ENCODE data around the gene GRAMD1A.

GRAMD1A gene

DNA sequence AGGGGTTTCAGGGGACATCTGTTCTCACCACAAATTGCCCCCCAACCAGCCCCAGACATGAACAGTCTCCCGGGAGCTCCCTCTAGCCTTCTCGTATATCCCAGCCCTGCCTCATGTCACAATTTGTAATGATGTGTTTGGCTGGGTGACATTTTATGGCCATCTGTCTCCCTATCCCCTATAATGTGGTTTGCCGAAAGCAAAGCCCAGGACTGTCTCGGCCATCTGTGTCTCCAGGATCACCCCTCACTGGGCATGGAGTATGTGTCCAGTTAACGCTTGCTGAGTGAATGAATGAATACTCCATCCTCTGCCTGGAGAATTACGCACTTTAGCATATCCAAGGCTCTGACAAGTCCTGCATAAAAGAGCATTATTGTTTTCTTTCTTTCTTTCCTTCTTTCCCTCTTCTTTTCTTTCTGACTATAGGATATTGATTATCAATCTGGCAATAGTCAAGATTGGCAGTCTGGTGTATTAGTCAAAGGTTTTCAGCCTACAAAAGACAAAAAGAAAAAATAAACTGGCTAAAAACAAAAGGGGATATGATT is 56.5 kb downstream of the GRAMD1A start:
- DNase-seq: no peak

DNA sequence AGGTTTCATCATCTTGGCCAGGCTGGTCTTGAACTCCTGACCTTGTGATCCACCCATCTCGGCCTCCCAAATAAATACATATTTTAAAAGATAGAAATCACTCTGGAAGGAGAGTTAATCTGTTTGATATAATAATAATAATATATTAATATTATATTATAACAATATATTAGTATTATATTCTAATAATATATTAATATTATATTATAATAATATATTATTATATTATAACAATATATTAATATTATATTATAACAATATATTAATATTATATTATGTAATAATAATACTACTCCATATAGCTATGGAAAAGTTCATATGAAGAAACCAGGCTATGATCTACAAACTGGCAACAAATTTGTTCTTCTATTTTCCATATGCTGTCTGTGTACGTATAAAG is 58.2 kb downstream of the GRAMD1A start:
- no peak for DNase-seq

GRCh38 chr19:35059006-35059798 is 59.1 kb downstream of the GRAMD1A start:
- DNase-seq: no peak

DNA sequence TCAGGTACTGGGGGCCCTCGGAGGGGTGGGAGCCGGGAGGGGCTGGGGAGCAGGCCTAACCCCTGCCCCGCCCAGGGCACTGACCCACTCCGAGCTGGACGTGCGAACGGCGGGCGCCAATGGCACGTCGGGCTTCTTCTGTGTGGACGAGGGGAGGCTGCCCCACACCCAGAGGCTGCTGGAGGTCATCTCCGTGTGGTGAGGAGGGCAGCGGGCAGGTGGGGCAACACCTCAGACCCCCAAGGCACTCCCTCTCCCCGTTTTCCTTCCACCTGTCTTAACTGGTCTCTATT is 59.6 kb downstream of the GRAMD1A start:
- no peak for DNase-seq

DNA sequence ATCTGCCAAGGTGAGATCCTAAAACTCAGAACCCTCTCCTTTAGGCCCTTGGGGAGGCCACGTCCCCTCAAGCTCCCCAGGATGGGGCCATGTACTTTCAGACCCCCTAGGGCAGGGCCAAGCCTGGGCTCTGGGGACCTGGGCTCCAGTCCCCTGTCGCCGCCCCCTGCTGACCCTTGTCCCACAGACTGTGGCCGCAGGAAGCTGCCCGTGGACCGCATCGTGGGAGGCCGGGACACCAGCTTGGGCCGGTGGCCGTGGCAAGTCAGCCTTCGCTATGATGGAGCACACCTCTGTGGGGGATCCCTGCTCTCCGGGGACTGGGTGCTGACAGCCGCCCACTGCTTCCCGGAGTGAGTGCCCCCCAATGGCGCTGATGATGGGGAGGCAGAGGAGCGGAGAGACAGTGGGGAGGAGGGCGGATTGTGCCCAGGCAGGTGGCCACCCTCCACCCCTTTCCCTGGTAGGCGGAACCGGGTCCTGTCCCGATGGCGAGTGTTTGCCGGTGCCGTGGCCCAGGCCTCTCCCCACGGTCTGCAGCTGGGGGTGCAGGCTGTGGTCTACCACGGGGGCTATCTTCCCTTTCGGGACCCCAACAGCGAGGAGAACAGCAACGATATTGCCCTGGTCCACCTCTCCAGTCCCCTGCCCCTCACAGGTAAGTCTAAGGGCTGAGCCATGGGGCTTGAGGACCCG is 60.2 kb downstream of the GRAMD1A start:
- DNase-seq: no peak

- no peak for DNase-seq
Observed at GRCh38 chr19:35061583-35062373, 61.7 kb downstream of the GRAMD1A start.

GRCh38 chr19:35062942-35063341 is 62.8 kb downstream of the GRAMD1A start:
- DNase-seq: no peak

DNA sequence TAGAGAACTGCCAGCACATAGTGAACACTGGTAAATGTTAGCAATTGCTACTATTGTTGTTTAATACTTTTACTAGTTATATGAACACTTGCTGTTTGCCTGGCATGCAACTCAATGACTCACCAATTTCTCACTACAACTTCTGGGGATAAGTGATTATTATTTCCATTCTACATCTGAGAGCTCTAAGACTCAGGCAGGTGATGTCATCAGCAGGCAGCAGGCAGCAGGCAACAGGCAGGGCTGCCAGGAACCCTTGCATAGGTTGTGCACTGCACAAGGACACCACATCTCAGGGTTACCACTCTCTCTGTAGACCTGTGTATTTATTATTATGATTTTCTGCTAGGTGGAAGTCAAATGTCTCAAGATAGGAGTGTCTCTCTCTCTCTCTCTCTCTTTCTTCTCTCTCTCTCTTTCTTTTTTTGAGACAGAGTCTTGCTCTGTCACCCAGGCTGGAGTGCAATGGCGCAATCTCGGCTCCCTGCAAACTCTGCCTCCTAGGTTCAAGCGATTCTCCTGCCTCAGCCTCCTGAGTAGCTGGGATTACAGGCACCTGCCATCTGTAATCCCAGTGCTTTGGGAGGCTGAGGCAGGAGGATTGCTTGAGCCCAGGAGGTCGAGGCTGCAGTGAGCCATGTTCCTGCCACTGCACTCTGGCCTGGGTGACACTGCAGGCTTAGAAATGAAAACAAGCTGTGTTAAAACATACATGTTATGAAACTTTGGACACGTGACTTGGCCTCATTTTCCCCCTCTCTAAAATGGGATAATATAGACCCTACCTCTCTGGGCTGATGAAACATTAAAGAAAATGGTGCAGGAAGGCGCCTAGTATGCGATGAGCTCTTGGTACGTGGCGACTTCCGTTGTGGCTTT is 64.1 kb downstream of the GRAMD1A start:
- DNase-seq: peak; percentile 31

GRCh38 chr19:35065574-35065973 is 65.5 kb downstream of the GRAMD1A start:
- DNase-seq: no peak

GRCh38 chr19:35066121-35066520 is 66.0 kb downstream of the GRAMD1A start:
- DNase-seq: no peak

DNA sequence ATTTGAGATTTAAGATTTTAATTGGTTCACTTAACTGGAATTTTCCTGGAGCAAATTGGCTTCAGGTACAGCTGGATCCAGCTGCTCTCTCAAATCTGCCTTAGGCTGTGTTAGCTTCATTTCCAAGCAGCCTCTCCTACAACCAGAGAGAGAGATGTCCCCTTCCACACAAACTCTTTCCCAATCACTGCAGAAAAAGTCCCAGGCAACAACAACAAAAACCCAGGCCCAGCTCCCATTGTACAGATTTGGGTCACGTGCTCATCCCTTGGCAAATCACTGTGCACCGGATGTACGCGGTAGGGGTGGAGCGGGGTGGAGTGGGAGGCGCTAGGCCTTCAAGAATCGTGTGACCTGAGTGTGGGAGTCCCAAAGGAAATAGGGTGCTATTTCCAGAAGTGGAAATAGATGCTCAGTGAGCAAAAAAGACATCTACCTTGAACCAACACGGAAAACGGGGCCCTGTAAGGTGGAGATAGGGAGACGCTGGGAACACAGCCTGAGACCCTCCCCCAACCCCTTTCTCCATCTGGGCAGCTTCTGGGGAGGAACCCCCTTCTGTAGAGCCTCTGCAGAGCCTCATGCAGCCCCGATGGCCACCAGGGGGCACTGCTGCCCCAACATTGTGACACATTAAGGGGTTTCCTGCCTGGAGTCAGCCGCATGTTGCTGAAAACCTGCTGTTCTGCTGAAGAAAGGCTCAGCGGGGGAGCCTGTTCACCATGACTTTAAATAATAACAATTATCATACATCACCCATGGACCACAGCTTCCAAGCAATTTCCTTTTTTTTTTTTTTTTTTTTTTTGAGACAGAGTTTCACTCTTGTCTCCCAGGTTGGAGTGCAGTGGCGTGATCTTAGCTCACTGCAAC is 66.8 kb downstream of the GRAMD1A start:
- DNase-seq: peak; percentile 91

DNA sequence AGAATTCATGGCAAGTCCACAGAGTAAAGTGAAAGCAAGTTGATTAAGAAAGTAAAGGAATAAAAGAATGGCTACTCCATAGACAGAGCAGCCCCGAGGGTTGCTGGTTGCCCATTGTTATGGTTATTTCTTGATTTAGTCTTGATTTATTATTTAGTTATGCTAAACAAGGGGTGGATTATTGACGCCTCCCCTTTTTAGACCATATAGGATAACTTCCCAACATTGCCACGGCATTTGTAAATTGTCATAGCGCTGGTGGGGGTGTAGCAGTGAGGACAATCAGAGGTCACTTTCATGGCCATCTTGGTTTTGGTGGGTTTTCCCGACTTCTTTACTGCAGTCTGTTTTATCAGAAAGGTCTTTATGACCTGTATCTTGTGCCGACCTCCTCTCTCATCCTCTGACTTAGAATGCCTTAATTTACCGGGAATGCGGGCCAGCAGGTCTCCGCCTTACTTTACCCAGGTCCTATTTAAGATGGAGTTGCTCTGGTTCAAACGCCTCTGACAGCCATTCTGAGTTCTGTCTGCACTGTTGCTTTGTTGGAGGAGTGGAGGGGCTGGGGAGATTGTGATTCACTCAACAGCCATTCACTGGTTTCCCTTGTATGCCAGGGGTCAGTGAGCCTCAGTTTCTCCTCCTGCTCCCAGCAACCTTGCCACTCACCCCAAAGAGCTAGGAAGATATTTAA is 69.0 kb downstream of the GRAMD1A start:
- DNase-seq: no peak

- DNase-seq: no peak
Observed at GRCh38 chr19:35069696-35070095, 69.6 kb downstream of the GRAMD1A start.

DNA sequence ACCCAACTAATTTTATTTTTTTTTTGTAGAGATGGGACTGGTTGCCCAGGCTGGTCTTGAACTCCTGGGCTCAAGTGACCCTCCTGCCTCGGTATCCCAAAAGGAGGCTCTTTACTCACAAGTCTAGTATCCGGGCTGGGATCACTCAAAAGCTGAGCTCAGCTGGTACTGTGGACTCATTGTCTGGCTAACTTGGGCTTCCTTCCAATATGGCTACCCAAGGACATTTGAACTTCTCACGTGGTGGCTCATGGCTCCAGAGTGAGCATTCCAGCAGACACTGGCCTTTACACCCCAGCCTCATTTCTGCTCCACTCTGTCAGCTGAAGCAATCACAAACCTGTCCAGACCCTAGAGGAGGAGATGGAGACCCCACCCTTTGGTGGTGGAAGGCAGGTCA is 70.3 kb downstream of the GRAMD1A start:
- no peak for DNase-seq

GRCh38 chr19:35073516-35073915 is 73.4 kb downstream of the GRAMD1A start:
- DNase-seq: no peak

DNA sequence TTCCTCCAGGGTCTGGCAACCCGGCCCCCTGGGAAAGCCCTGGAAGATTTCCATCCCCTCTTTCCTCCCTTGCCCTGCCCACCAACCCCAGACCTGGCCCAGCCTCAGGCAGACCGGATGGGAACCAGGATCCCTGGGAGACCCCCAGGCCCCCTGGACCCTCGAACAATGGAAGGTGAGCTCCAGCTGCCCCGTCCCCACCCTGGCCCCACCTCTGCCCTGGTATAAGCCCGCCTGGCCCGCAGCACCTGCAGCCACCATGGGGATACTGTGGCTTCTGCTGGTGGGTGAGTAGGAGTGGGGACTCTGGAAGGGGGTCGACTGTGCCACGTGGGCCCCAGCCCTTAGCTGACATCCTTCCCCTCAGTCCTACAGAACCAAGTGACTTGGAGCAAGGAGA is 73.8 kb downstream of the GRAMD1A start:
- no peak for DNase-seq

DNA sequence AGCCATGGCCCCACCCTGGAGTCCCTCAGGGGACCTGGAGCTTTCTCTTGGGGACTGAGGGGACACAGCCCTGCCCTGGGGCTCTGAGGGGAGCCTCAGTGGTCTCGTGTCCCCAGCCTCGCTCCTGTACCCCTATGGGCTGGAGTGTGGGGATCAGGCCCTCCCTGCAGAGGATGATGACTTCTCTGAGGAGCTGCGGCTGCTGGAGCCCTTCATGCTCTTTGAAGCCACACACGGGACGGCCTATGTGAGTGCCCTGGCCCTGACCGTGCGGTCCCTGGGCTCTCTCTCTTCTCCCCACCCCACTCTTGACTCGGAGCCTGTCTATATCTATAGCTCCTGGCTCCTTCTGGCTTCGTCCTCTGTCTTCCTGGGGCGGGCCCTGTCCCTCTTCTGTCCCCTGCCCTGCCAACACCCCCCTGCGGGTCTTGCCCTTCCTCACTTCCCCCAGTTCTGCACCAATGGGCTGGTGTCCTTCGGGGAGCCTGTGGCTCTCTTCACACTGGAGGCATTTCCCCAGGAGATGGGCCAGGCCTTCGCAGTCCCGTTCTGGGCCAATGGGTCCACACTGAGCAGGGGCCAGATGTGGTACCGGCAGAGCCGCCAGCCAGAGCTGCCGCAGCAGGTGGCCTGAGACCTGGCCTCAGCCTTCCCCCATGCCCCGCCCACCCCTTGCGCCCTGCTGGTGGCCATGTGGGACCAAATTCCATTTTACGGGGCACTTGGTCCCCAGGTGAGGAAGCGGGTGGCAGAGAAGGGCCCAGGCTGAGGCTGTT is 74.5 kb downstream of the GRAMD1A start:
- DNase-seq: no peak

- no peak for DNase-seq
Observed at GRCh38 chr19:35075202-35076025, 75.3 kb downstream of the GRAMD1A start.

DNA sequence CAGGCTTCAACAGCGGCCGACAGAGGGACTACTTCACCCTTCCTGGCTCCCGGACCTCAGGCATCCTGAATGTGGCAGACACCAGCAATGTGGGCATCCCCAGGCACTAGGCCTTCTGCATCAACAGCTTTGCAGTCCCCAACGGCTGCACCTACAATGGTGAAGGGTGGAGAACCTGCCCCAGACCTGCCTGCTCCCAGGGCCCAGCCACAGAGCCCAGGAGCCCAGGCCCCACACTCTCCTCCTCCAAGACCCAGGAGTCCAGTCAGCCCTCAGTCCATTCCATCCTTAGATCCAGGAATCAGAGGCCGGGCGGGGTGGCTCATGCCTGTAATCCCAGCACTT is 75.9 kb downstream of the GRAMD1A start:
- DNase-seq: no peak

Measured in suppressor macrophage treated with lipopolysaccharide for 4 hours (primary cell).